IPS-18c (cell line): ENCODE measurements around the gene HBEGF.
"Not testable (repeated sequence)": the region's sequence is repeated elsewhere in the genome, so short reads cannot be mapped to it uniquely, and the experiment has no call there.

ENCODE experiments used
- H3K4me3 ChIP-seq: 2 replicates; pipeline ENCODE4 v1.7.0; 2013; ENCODE audit warnings: low read depth, mild to moderate bottlenecking, low read length, moderate library complexity; ENCODE audit not compliant: insufficient read depth
- H3K9me3 ChIP-seq: one replicate; pipeline ENCODE4 v1.6.1; 2013; ENCODE audit warnings: mild to moderate bottlenecking, low read length, moderate library complexity; ENCODE audit not compliant: control insufficient read depth, insufficient read depth

The HBEGF gene

GRCh38 chr5:140344683-140345423, 1.6 kb downstream of the HBEGF start:
- H3K9me3 ChIP-seq = no peaks in the 10 kb centered on the region
- no peak overlapping the region for H3K4me3 ChIP-seq

DNA sequence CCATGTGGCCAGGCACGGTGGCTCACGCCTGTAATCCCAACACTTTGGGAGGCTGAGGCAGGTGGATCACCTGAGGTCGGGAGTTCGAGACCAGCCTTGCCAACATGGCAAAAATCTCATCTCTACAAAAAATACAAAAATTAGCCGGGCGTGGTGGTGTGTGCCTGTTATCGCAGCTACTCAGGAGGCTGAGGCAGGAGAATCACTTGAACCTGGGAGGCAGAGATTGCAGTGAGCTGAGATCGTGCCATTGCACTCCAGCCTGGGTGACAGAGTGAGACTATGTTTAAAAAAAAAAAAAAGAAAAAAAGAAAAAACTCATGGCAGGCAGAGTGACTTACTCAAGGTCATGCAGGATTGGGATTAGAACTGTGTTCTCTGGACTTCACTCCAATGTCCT, 2.6 kb downstream of the HBEGF start:
- H3K9me3 ChIP-seq, H3K4me3 ChIP-seq: not testable (repeated sequence)

DNA sequence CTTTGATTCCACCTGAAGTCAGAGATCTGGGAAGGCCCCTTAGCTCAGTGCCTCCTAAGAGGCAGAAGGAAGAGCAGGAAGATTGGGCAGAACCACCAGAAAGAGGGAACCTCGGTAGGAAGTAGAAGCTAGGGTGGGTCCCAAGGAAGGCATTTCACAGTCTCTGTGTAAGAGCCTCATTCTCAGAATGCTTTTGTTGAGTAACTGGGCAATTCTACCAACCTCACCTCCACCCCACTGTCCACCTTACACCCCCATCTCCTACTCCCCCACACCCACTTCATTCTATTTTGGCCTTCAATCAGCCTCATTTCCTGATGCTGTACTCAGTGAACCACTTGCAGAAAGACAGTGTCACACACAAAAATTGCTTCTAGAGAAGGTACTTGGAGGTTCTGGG, 3.5 kb downstream of the HBEGF start:
- no peaks in the 10 kb centered on the region for H3K9me3 ChIP-seq
- H3K4me3 ChIP-seq = no peak overlapping the region

GRCh38 chr5:140342287-140342686, 4.1 kb downstream of the HBEGF start:
- no peaks in the 10 kb centered on the region for H3K9me3 ChIP-seq
- H3K4me3 ChIP-seq = no peak overlapping the region

DNA sequence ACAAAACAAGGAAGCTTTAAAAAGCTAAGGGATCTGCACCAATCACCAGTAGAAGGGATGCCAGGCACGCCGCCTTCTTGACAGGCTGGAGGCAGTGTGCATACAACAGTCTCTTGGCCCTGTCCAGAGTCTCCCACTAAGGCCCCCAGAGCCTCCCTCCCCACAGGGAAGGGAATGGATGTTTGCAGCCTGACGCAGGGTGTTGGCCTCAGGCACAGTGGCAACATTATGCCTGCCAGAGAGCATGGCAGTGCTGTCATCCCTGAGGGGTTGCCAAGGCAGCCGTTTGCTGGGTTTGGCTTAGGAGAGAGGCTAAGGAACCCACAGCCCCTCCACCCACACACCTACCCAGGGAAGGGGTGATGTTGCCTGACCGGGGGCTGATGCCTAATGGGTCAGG, 4.8 kb downstream of the HBEGF start:
- Histone ChIP-seq H3K4me3 (no peak overlapping the region), H3K9me3 (no peaks in the 10 kb centered on the region)

- H3K4me3 ChIP-seq = no peak overlapping the region
- H3K9me3 ChIP-seq = no peaks in the 10 kb centered on the region
These were observed 5.7 kb downstream of the HBEGF start for GRCh38 chr5:140340605-140341121.

- Histone ChIP-seq H3K4me3 (no peak overlapping the region), H3K9me3 (no peaks in the 10 kb centered on the region)
These were observed 6.8 kb downstream of the HBEGF start for GRCh38 chr5:140339636-140340035.

DNA sequence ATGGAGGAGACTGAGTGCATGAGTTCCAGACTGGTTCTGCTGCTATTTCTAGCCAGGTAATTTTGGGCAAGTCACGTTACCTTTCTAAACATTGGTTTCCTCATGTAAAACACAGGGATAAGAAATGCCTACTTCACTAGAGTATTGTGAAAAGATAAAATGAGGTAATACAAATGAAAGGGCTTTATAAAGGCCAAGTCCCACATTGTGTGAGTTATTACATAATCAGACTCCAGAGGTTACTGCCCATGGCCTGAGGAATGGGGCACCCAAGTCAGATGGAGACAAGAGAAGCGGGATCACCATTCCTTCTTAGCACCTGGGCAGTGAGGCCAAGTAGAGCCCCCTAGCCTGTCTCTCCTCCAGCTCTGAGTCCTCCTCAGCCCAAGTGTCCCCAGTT, 7.5 kb downstream of the HBEGF start:
- no peaks in the 10 kb centered on the region for H3K9me3 ChIP-seq
- H3K4me3 ChIP-seq = no peak overlapping the region

GRCh38 chr5:140338336-140338735, 8.1 kb downstream of the HBEGF start:
- H3K9me3 ChIP-seq = no peaks in the 10 kb centered on the region
- no peak overlapping the region for H3K4me3 ChIP-seq

- Histone ChIP-seq H3K9me3 (no peaks in the 10 kb centered on the region), H3K4me3 (no peak overlapping the region)
These were observed 8.5 kb downstream of the HBEGF start for GRCh38 chr5:140337880-140338279.

- no peak overlapping the region for H3K4me3 ChIP-seq
- H3K9me3 ChIP-seq = peaks cover 2% of the 10 kb centered on the region
These were observed 10.0 kb downstream of the HBEGF start for GRCh38 chr5:140336388-140336787.

DNA sequence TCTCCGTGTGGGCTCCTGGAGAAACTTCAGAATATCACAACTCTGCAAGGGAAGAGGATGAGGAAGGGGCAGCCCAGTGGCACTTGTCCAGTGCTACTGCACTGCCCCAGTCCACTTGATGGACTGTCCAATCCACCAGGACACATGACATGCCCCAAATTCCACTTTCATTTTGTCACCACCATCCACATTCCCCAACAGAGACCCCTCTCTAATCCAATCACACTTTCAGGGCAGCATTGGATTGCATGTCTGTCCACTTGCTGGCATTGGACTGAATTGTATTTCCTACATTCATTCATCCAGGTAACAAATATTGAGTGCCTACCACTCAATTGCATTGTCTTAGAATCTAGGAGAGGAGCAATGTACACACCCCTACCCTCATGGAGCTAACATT, 14.8 kb downstream of the HBEGF start:
- peaks cover 2% of the 10 kb centered on the region for H3K9me3 ChIP-seq
- H3K4me3 ChIP-seq = no peak overlapping the region

DNA sequence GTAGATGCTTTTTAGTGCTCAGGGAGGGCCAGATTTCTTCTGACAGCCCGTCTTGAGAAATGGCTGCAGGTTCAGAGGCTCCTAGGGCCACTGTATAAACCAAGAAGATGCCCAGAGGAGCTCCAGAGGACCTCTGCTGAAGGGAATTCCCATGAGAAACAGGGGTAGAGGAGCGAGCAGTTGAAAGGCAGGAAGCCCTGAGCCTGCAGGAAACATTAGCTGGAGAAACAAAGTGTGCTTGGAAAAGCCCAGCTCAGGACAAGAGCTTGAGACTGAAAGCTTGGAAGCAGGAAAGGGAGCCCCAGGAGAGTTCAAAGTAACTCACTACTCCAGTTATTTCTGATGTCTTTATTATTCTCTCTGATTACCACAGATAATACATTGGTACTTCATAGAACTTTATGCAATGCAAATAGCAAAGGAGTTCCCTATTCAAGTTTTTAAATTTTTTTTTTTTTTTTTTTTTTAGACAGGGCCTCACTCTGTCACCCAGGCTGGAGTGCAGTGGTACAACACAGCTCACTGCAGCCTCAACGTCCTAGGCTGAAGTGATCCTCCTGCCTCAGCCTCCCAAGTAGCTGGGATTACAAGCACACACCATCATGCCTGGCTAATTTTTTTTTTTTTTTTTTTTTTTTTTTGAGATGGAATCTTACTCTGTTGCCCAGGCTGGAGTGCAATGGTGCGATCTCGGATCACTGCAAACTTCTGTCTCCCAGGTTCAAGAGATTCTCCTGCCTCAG, 16.5 kb downstream of the HBEGF start:
- Histone ChIP-seq H3K9me3 (peaks cover 2% of the 10 kb centered on the region), H3K4me3 (no peak overlapping the region)

- H3K4me3 ChIP-seq = no peak overlapping the region
- peaks cover 2% of the 10 kb centered on the region for H3K9me3 ChIP-seq
These were observed 18.2 kb downstream of the HBEGF start for GRCh38 chr5:140328036-140328764.

- no peak overlapping the region for H3K4me3 ChIP-seq
These were observed 18.8 kb downstream of the HBEGF start for GRCh38 chr5:140327589-140327988.

DNA sequence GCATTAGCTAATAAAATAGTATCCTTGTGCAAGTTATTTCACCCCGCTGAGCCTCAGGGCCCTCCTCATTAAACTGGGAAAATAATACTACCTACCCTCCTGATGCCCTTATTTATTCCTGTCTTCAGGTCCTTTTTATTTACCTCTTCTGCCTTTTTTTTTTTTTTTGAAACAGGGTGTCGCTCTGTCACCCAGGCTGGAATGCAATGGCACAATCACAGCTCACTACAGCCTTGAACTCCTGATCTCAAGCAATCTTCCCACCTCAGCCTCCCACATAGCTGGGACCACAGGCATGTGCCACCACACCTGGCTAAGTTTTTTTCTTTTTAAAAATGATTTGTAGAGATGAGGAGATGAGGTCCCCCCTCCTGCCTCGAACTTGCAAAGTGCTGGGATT, 20.9 kb downstream of the HBEGF start:
- H3K9me3 ChIP-seq = no peaks in the 10 kb centered on the region
- no peak overlapping the region for H3K4me3 ChIP-seq

More at GRCh38 chr5:140327589-140327988, 18.8 kb downstream of the HBEGF start:
- H3K9me3 ChIP-seq = peaks cover 2% of the 10 kb centered on the region

DNA sequence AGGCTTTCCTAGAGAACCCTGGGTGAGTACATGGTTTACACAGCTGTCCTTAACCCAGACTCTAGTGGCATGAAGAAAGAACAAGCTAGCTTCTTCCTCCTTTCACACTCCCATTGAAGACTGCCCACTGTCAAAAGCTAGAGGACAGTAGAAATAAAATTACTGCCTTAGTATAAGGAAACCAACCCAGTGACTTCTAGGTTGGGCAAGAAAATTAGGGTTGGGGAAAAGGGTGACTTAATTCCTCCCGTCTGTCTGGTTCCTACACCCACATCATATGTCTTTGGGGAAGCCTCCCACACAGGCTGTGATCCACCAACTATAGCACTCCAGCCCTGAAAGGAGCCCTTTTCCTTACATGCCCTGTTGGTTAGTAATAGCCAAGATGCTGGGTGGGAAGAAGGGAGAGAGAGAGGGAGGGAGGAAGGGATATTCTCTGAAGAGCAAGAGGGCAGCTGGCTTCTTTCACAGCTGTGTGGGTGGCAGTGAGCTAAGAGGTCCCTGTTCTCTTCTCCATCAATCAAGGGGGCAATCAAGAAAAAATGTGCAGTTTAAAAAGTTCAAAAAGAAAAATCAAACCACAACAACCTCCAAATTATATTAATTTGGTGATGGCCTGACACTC, 21.7 kb downstream of the HBEGF start:
- H3K9me3 ChIP-seq = no peaks in the 10 kb centered on the region
- H3K4me3 ChIP-seq = no peak overlapping the region
